K562 (cell line): Measurements from ENCODE around the gene TNNI2. TPM values are rescaled to one million over a fixed set of nuclear protein-coding genes. Genes with fewer than 3 reads are reported as not detected.

Source experiments
- ATAC-seq: fragments of 200-7000 bp; cut with Tn5 transposase; 3 replicates; pipeline ENCODE4 v1.9.1; 2020; ENCODE audit warnings: moderate library complexity
- BruUV-seq: library from RNA; stranded (reverse); fragments of 400-500 nt; replicated peaks from 2 replicates; lab custom pipeline; 2021; lab: Mats Ljungman, UMichigan
- CTCF ChIA-PET: fragments of 300-600 bp; formaldehyde crosslinking; extraction: SDS; loops from one replicate; lab custom pipeline; 2021; ENCODE audit warnings: low intra/inter-chr PET ratio; lab: Yijun Ruan, JAX
- POLR2A ChIA-PET: fragments of 300-600, 350-650 bp; sonication (Branson Sonifier 250); formaldehyde crosslinking; extraction: SDS; loops from one replicate; lab custom pipeline; 2021; ENCODE audit warnings: antibody characterized with exemption, inconsistent platforms; lab: Yijun Ruan, JAX
- DNase-seq, 4 experiments: peaks; one replicate each; pipeline versions ENCODE4 v3.0.0 to v3.0.0-alpha.2; 2011 to 2018; ENCODE audit warnings: low spot score in 3 of 4, mixed read lengths in 3 of 4; ENCODE audit errors: extremely low read depth in 1 of 4
- FAIRE-seq: peaks from 2 replicates; lab custom pipeline; 2011; peaks lifted over from hg19 to GRCh38; lab: Jason Lieb, UNC
- H2AFZ ChIP-seq: 2 replicates; pipeline ENCODE4 v1.6.0; 2011; ENCODE audit warnings: low read depth, low read length, control low read depth, inconsistent platforms
- H3K27ac ChIP-seq: fragments of 200-600 bp; 3 replicates; pipeline ENCODE4 v1.8.0; 2011; ENCODE audit warnings: low read depth, mild to moderate bottlenecking, control low read depth, inconsistent platforms, low read length, moderate library complexity, mixed read lengths; ENCODE audit errors: extremely low read depth
- H3K27me3 ChIP-seq, 2 experiments: fragments of 300-600 bp in 1 of 2; 2 replicates in 1 of 2; 3 replicates in 1 of 2; pipeline versions ENCODE4 v1.6.0 to v1.8.0; 2011; ENCODE audit warnings: inconsistent platforms in 2 of 2, low read length in 2 of 2, mild to moderate bottlenecking in 1 of 2, mixed read lengths in 1 of 2, moderate library complexity in 1 of 2; ENCODE audit not compliant: control insufficient read depth in 2 of 2, insufficient read depth in 2 of 2
- H3K36me3 ChIP-seq: fragments of 300-600 bp; 3 replicates; pipeline ENCODE4 v1.8.0; 2011; ENCODE audit warnings: mild to moderate bottlenecking, low read length, inconsistent platforms; ENCODE audit not compliant: control insufficient read depth, insufficient read depth
- H3K4me1 ChIP-seq, 2 experiments: fragments of 200-600 bp in 1 of 2; replicated peaks in 1 of 2; 2 replicates in 1 of 2; 3 replicates in 1 of 2; pipeline versions ENCODE4 v1.5.1 to v1.8.0; 2011; ENCODE audit warnings: inconsistent platforms in 2 of 2, low read length in 2 of 2, mild to moderate bottlenecking in 1 of 2, mixed read lengths in 1 of 2, moderate library complexity in 1 of 2; ENCODE audit not compliant: control insufficient read depth in 2 of 2, insufficient read depth in 2 of 2
- H3K4me2 ChIP-seq: 2 replicates; pipeline ENCODE4 v1.6.1; 2011; ENCODE audit warnings: low read length, control low read depth, inconsistent platforms, mixed read lengths; ENCODE audit not compliant: insufficient read depth
- H3K4me3 ChIP-seq: fragments of 200-600 bp; sonication (generic), shearing (Covaris generic); 2 replicates; pipeline ENCODE4 v1.5.1; 2016; ENCODE audit warnings: control low read depth, inconsistent platforms
- H3K79me2 ChIP-seq: fragments of 200-600 bp; 3 replicates; pipeline ENCODE4 v1.8.0; 2011; ENCODE audit warnings: low read length, inconsistent platforms; ENCODE audit not compliant: control insufficient read depth, insufficient read depth
- H3K9ac ChIP-seq, 2 experiments: 2 replicates each; pipeline versions ENCODE4 v1.6.0 to v1.6.1; 2011; ENCODE audit warnings: low read depth in 2 of 2, low read length in 2 of 2, control low read depth in 1 of 2, inconsistent platforms in 1 of 2, mild to moderate bottlenecking in 1 of 2, mixed read lengths in 1 of 2; ENCODE audit not compliant: insufficient read depth in 1 of 2
- H3K9me1 ChIP-seq: one replicate; pipeline ENCODE4 v1.6.0; 2011; ENCODE audit warnings: inconsistent platforms, mild to moderate bottlenecking, low read length, moderate library complexity; ENCODE audit not compliant: control insufficient read depth, insufficient read depth
- H3K9me3 ChIP-seq: replicated peaks from 2 replicates; pipeline ENCODE4 v1.5.1; 2011; ENCODE audit warnings: low read depth, low read length, inconsistent platforms; ENCODE audit not compliant: control insufficient read depth, insufficient read depth
- H4K20me1 ChIP-seq: replicated peaks from 2 replicates; pipeline ENCODE4 v1.6.1; 2011; ENCODE audit warnings: low read length, inconsistent platforms, mixed read lengths; ENCODE audit not compliant: control insufficient read depth, insufficient read depth
- BRCA1 ChIP-seq, 2 experiments: fragments of 450-650 bp in 1 of 2; sonication (generic) in 1 of 2; formaldehyde crosslinking in 1 of 2; IDR thresholded peaks; 2 replicates each; pipeline versions ENCODE4 v1.5.0 to v1.6.1; 2017 to 2020; ENCODE audit warnings: mild to moderate bottlenecking in 1 of 2, missing genetic modification reagents in 1 of 2
- BRD4 ChIP-seq: fragments of 200-600 bp; sonication (generic); IDR thresholded peaks from 2 replicates; pipeline ENCODE4 v1.6.1; 2017; ENCODE audit warnings: inconsistent platforms
- TEAD2 ChIP-seq: fragments of 450-650 bp; IDR thresholded peaks from 2 replicates; pipeline ENCODE4 v1.6.1; 2016; ENCODE audit warnings: missing genetic modification characterization, control low read depth, missing compliant biosample characterization
- WGBS: fragments of 100-300 bp; shearing (Covaris generic); methylation state at CpG from one replicate; pipeline ENCODE4 v1.1.6; 2016; ENCODE audit warnings: low coverage, mixed read lengths; ENCODE audit not compliant: insufficient coverage; ENCODE audit errors: missing lambda C conversion rate; 5-methylcytosine and 5-hydroxymethylcytosine counted together
- in situ Hi-C: fragments of 300-500 bp; cut with MboI; formaldehyde crosslinking; loops from 4 replicates; pipeline ENCODE4 v1.15.0; 2018; ENCODE audit warnings: inconsistent platforms, mixed read lengths
- intact Hi-C: fragments of 100-400 bp; cut with micrococcal nuclease; formaldehyde crosslinking; loops from 2 replicates; pipeline ENCODE4 v1.14.2; 2022
- polyA plus RNA-seq, 8 experiments: library from polyadenylated mRNA; depleted of rRNA in 4 of 8; stranded (reverse) in 5 of 8; unstranded in 3 of 8; fragments of >200 nt; fragmentation: Nextera tagmentation in 2 of 8; fragmentation: Illumina TruSeq in 1 of 8; extraction: Ambion mirVana in 2 of 8; extraction: Trizol in 1 of 8; gene quantifications; 2 replicates each; pipeline versions ENCODE4 v1.2.1 to v1.2.3, GENCODE V29; 2011 to 2014; ENCODE audit warnings: inconsistent platforms in 1 of 8, missing spikeins in 1 of 8
- total RNA-seq, 7 experiments: library from RNA; depleted of rRNA in 6 of 7; stranded (reverse); fragments of >200 nt in 6 of 7; fragmentation: Illumina TruSeq in 2 of 7; extraction: Trizol in 2 of 7; gene quantifications; 2 replicates each; pipeline versions ENCODE4 v1.2.1 to v1.2.3, GENCODE V29; 2011 to 2021; ENCODE audit warnings: low replicate concordance in 1 of 7
- TF ChIP-seq, protein P1 (sequence below): fragments of 250-450 bp; sonication (Bioruptor Pico); IDR thresholded peaks from 2 replicates; pipeline ENCODE4 v1.8.0; 2022; ENCODE audit warnings: inconsistent platforms, mild to moderate bottlenecking, moderate library complexity, borderline replicate concordance
- TF ChIP-seq, protein P2 (sequence below): sonication (generic); formaldehyde crosslinking; IDR thresholded peaks from 2 replicates; pipeline ENCODE4 v1.8.1; 2023; ENCODE audit warnings: mild to moderate bottlenecking, missing genetic modification reagents, moderate library complexity
- TF ChIP-seq, protein P3 (sequence below): fragments of 450-650 bp; IDR thresholded peaks from 2 replicates; pipeline ENCODE4 v1.6.1; 2016; ENCODE audit warnings: borderline replicate concordance
- TF ChIP-seq, protein P4 (sequence below): sonication (generic); formaldehyde crosslinking; IDR thresholded peaks from 2 replicates; pipeline ENCODE4 v1.4.0; 2020; ENCODE audit warnings: mild to moderate bottlenecking, missing genetic modification reagents
- TF ChIP-seq, protein P5 (sequence below): fragments of 450-650 bp; formaldehyde crosslinking; IDR thresholded peaks from 2 replicates; pipeline ENCODE4 v1.4.0; 2020; ENCODE audit warnings: mild to moderate bottlenecking, moderate library complexity

TNNI2 gene
- total and polyA plus RNA-seq, 9 of the 15 experiments (the other 6 are each of a cell fraction or from before 2014, with no cell fraction given), result not detected

DNA sequence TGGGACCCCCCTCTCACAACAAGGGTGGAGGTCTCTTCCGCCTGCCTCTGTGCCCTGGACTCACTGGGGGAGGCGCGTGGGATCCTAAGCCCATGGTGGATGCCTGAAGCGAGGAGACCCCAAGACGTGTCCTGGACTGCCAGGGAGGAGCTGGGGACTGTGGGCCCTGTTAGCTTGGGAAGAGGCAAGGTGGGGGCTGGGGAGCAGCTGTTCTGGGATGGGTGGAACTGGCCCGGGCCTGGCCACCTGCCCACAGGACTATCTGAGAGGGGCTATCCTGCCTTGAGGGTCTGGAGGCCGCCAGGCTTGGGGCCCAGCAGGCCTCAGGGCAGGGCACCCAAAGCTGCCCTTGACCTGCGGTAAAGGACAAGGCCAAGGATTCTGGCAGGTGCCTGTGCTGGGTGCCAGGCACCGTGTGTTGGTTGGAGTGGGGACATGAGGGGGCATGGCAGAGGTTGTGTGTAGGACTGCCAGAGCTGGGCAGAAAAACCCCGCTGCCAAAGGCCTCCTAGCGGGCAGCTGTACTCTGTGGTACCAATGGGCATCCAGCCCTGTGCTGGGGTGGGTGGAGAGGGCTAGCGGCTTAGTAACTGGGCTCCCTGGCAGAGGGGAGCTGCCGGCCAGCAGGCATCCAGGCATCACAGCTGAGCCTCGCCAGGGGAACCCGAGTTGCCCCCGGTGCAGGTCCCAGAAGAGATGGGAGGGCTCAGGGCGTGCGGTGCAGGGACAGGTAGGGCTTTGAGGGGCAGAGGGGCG is 14.8 kb downstream of the TNNI2 start (continued):
- TF ChIP-seq, protein P1, sequence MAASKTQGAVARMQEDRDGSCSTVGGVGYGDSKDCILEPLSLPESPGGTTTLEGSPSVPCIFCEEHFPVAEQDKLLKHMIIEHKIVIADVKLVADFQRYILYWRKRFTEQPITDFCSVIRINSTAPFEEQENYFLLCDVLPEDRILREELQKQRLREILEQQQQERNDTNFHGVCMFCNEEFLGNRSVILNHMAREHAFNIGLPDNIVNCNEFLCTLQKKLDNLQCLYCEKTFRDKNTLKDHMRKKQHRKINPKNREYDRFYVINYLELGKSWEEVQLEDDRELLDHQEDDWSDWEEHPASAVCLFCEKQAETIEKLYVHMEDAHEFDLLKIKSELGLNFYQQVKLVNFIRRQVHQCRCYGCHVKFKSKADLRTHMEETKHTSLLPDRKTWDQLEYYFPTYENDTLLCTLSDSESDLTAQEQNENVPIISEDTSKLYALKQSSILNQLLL (CRISPR knock-in tag), result no peak
- no peak for TF ChIP-seq BRCA1 (IDR thresholded peaks at IDR 0.05)
- TF ChIP-seq BRCA1 (CRISPR knock-in tag; IDR thresholded peaks at IDR 0.05), result no peak
- TF ChIP-seq, protein P2, sequence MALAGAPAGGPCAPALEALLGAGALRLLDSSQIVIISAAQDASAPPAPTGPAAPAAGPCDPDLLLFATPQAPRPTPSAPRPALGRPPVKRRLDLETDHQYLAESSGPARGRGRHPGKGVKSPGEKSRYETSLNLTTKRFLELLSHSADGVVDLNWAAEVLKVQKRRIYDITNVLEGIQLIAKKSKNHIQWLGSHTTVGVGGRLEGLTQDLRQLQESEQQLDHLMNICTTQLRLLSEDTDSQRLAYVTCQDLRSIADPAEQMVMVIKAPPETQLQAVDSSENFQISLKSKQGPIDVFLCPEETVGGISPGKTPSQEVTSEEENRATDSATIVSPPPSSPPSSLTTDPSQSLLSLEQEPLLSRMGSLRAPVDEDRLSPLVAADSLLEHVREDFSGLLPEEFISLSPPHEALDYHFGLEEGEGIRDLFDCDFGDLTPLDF, result no peak

DNA sequence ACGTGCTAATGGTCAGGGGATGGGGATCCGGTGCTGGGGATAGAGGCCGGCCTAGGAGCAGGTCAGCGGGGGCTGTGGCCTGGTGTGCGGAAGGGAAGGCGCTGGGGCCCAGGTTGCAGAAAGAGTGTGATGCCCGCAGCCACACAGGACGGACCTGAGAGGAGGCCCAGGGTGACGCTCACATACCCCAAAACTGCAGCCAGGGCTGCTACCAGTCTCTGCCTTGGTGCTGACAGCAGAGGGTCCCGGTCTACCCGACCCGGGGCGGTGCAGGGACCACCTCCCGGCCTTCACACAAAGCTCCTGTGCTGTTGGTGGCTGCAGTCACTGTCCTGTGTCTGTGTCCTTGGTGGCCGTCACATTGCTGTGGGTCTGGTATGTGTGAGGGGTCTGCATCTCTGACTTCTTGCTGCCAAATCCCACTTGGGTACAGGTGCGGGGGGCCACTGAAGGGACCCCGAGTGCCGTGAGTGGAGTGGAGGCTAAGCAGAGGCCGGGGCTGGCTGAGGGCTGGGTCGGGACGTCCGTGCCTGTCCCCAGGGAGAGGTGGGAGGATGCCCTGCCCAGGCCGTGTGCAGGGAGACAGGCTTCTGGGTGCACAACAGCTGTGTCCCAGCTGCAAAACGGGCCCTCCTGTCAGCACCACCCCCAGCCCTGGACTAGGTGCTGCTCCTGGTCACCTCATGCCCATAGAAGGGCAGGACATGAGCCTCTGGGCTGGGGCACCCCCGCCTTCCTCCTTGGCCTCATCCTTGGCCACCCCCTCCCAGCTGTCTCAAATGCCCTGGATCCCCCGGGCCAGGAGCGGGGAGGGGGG is 15.6 kb downstream of the TNNI2 start:
- peaks cover 0 to 17% of the 10 kb centered on the region in 2 experiments; a peak in 2 of 5 replicates for H3K4me1 ChIP-seq
- no peak overlapping the region for H3K27ac ChIP-seq
- H3K9ac ChIP-seq, result no peak overlapping the region
- H3K4me2 ChIP-seq, result no peak overlapping the region
- H3K4me3 ChIP-seq, result no peak overlapping the region
- DNase-seq (no peak), ATAC-seq (no peak), FAIRE-seq (no peak)
- H3K27me3 ChIP-seq, result peaks cover 27 to 84% of the 10 kb centered on the region in 2 experiments; a peak in 4 of 5 replicates
- in situ Hi-C loops, result loop anchor here (10.0 kb wide), 1 partner anchor 300 kb away; no protein-coding TSS in a partner anchor
- no peak overlapping the region for H2AFZ ChIP-seq
- intact Hi-C loops, result no loop called here
- no peaks in the 10 kb centered on the region for H3K9me3 ChIP-seq
- no peaks in the 10 kb centered on the region for H3K9me1 ChIP-seq
- no peaks in the 10 kb centered on the region for H3K79me2 ChIP-seq
- POLR2A ChIA-PET, result interaction anchor here (1.2 kb wide), 1 partner anchor 9 kb away, joined by 3 read pairs; no protein-coding TSS in a partner anchor
- BruUV-seq, result no TSS peak
- CTCF ChIA-PET, result no interaction called here
- H4K20me1 ChIP-seq, result peaks cover 3% of the 10 kb centered on the region
- no peaks in the 10 kb centered on the region for H3K36me3 ChIP-seq
- 1% methylated on average over 24 of the region's 27 CpGs for WGBS
- TF ChIP-seq BRD4 (no peak), TEAD2 (tag) (no peak)
- TF ChIP-seq, protein P3, sequence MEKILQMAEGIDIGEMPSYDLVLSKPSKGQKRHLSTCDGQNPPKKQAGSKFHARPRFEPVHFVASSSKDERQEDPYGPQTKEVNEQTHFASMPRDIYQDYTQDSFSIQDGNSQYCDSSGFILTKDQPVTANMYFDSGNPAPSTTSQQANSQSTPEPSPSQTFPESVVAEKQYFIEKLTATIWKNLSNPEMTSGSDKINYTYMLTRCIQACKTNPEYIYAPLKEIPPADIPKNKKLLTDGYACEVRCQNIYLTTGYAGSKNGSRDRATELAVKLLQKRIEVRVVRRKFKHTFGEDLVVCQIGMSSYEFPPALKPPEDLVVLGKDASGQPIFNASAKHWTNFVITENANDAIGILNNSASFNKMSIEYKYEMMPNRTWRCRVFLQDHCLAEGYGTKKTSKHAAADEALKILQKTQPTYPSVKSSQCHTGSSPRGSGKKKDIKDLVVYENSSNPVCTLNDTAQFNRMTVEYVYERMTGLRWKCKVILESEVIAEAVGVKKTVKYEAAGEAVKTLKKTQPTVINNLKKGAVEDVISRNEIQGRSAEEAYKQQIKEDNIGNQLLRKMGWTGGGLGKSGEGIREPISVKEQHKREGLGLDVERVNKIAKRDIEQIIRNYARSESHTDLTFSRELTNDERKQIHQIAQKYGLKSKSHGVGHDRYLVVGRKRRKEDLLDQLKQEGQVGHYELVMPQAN, result no peak
- TF ChIP-seq, protein P4, sequence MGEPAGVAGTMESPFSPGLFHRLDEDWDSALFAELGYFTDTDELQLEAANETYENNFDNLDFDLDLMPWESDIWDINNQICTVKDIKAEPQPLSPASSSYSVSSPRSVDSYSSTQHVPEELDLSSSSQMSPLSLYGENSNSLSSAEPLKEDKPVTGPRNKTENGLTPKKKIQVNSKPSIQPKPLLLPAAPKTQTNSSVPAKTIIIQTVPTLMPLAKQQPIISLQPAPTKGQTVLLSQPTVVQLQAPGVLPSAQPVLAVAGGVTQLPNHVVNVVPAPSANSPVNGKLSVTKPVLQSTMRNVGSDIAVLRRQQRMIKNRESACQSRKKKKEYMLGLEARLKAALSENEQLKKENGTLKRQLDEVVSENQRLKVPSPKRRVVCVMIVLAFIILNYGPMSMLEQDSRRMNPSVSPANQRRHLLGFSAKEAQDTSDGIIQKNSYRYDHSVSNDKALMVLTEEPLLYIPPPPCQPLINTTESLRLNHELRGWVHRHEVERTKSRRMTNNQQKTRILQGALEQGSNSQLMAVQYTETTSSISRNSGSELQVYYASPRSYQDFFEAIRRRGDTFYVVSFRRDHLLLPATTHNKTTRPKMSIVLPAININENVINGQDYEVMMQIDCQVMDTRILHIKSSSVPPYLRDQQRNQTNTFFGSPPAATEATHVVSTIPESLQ (CRISPR knock-in tag), result no peak
- TF ChIP-seq, protein P5, sequence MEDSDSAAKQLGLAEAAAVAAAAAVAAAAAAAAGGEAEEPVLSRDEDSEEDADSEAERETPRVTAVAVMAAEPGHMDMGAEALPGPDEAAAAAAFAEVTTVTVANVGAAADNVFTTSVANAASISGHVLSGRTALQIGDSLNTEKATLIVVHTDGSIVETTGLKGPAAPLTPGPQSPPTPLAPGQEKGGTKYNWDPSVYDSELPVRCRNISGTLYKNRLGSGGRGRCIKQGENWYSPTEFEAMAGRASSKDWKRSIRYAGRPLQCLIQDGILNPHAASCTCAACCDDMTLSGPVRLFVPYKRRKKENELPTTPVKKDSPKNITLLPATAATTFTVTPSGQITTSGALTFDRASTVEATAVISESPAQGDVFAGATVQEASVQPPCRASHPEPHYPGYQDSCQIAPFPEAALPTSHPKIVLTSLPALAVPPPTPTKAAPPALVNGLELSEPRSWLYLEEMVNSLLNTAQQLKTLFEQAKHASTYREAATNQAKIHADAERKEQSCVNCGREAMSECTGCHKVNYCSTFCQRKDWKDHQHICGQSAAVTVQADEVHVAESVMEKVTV (CRISPR knock-in tag), result no peak
